Erythroblast (primary cell): ENCODE measurements around the gene MYOCD.

Experiments
- GATA1 ChIP-seq: IDR thresholded peaks from 2 replicates; pipeline ENCODE4 v1.6.1; 2011; ENCODE audit warnings: low read depth, mild to moderate bottlenecking, control low read depth, low read length, moderate library complexity
- POLR2A ChIP-seq: IDR thresholded peaks from 2 replicates; pipeline ENCODE4 v1.6.1; 2011; ENCODE audit warnings: mild to moderate bottlenecking, low read length

- no peak for TF ChIP-seq POLR2A
- TF ChIP-seq GATA1: no peak
These were observed 37.8 kb upstream of the MYOCD start for GRCh38 chr17:12627781-12628451.
